MCF 10A (cell line): ENCODE results near the gene CEP350. TPM values are rescaled to one million over a fixed set of nuclear protein-coding genes. Genes with fewer than 3 reads are reported as not detected.

Source experiments
- BruUV-seq: library from RNA; stranded (reverse); fragments of 400-500 nt; replicated peaks from 2 replicates; lab custom pipeline; 2021; lab: Mats Ljungman, UMichigan
- CTCF ChIA-PET: fragments of 300-600 bp; sonication (Branson Sonifier 250); formaldehyde crosslinking; extraction: SDS; loops from one replicate; lab custom pipeline; 2021; ENCODE audit warnings: antibody characterized with exemption, inconsistent platforms; lab: Yijun Ruan, JAX
- POLR2A ChIA-PET: fragments of 300-600, 350-650 bp; sonication (Branson Sonifier 250); formaldehyde crosslinking; extraction: SDS; loops from one replicate; lab custom pipeline; 2020; ENCODE audit warnings: antibody characterized with exemption, inconsistent platforms; lab: Yijun Ruan, JAX
- DNase-seq: peaks from one replicate; pipeline ENCODE4 v3.0.0-alpha.2; 2018; ENCODE audit not compliant: unreplicated experiment
- H3K27ac Mint-ChIP-seq: one replicate; pipeline ENCODE4 v1.8.0; 2022; ENCODE audit warnings: mild to moderate bottlenecking, low read depth, mixed read lengths; ENCODE audit not compliant: unreplicated experiment
- H3K27me3 Mint-ChIP-seq: one replicate; pipeline ENCODE4 v1.8.0; 2022; ENCODE audit warnings: mixed read lengths; ENCODE audit not compliant: insufficient read depth, unreplicated experiment
- H3K36me3 Mint-ChIP-seq: one replicate; pipeline ENCODE4 v1.8.0; 2022; ENCODE audit warnings: mild to moderate bottlenecking, moderate library complexity, mixed read lengths; ENCODE audit not compliant: insufficient read depth, unreplicated experiment
- H3K4me1 Mint-ChIP-seq: one replicate; pipeline ENCODE4 v1.8.0; 2022; ENCODE audit warnings: mixed read lengths; ENCODE audit not compliant: insufficient read depth, unreplicated experiment
- H3K4me3 Mint-ChIP-seq: one replicate; pipeline ENCODE4 v1.8.0; 2022; ENCODE audit warnings: mild to moderate bottlenecking, moderate library complexity, mixed read lengths; ENCODE audit not compliant: unreplicated experiment
- H3K9me3 Mint-ChIP-seq: one replicate; pipeline ENCODE4 v1.8.0; 2022; ENCODE audit warnings: mixed read lengths; ENCODE audit not compliant: unreplicated experiment
- intact Hi-C: fragments of 100-400 bp; cut with micrococcal nuclease; formaldehyde crosslinking; loops from 2 replicates; pipeline ENCODE4 v1.14.1; 2022
- total RNA-seq: library from RNA; stranded (reverse); gene quantifications from 2 replicates; pipeline ENCODE4 v1.2.3, GENCODE V29; 2022
- TF ChIP-seq, protein P1 (sequence below): fragments of 200-600 bp; IDR thresholded peaks from one replicate; pipeline ENCODE4 v1.8.0; 2022; ENCODE audit warnings: antibody characterized with exemption, mild to moderate bottlenecking; ENCODE audit not compliant: unreplicated experiment

Gene CEP350
- total RNA-seq, 1 experiment from 2014 or later: 56.4 TPM

DNA sequence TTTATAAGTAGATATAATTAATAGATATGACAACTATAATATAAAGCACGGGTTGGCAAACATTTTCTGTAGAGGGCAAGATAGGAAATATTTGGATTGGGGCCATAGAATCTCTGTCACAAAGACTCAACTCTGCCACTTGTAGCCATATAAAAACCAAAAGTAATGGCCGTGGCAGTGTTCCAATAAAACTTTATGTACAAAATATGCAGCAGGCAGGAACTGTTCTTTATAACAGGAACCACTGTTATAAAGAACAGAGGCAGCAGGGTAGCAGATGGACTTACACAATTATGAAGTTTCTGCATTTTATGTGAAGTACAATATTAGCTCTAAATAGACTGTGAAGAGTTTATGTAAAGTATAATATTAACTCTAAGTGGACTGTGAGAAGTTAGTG, 183.2 kb downstream of the CEP350 start:
- no peak overlapping the region for H3K27ac Mint-ChIP-seq
- H3K27me3 Mint-ChIP-seq: no peaks in the 10 kb centered on the region
- intact Hi-C loops: no loop called here
- peaks cover 8% of the 10 kb centered on the region for H3K9me3 Mint-ChIP-seq
- H3K36me3 Mint-ChIP-seq: no peaks in the 10 kb centered on the region
- CTCF ChIA-PET: interaction anchor here (0.9 kb wide), 1 partner anchor 36 kb away, joined by 3 read pairs; no protein-coding TSS in a partner anchor
- TF ChIP-seq, protein P1, sequence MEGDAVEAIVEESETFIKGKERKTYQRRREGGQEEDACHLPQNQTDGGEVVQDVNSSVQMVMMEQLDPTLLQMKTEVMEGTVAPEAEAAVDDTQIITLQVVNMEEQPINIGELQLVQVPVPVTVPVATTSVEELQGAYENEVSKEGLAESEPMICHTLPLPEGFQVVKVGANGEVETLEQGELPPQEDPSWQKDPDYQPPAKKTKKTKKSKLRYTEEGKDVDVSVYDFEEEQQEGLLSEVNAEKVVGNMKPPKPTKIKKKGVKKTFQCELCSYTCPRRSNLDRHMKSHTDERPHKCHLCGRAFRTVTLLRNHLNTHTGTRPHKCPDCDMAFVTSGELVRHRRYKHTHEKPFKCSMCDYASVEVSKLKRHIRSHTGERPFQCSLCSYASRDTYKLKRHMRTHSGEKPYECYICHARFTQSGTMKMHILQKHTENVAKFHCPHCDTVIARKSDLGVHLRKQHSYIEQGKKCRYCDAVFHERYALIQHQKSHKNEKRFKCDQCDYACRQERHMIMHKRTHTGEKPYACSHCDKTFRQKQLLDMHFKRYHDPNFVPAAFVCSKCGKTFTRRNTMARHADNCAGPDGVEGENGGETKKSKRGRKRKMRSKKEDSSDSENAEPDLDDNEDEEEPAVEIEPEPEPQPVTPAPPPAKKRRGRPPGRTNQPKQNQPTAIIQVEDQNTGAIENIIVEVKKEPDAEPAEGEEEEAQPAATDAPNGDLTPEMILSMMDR: no peak
- H3K4me1 Mint-ChIP-seq: peaks cover 15% of the 10 kb centered on the region
- no TSS peak for BruUV-seq
- no peak overlapping the region for H3K4me3 Mint-ChIP-seq
- DNase-seq: no peak
- POLR2A ChIA-PET: interaction anchor here (2.0 kb wide), 1 partner anchor 16 kb away, joined by 5 read pairs; no protein-coding TSS in a partner anchor

DNA sequence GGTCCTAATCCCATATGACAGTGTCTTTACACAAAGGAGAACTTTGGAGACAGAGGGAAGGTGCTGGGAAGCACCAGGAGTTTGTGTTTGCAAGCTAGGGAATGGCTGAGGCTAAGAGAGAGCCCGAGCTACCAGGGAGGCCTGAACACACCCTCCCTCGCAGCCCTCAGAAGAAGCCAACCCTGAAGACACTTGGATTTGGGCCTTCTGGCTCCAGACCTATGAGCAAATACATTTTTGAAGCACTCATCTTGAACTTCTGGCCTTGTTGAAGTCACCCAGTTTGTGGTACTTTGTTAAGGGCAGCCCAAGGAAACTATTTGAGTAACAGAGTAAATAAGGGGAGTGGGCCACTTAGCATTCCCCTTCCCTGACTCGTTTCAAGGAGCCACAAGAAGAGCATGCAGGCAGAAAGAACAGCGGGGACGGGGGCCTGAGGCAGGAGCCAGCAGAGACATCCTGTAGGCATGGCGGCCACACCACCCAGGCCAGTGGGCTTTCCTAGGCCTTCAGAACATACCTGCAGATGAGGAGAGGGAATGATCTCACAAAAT, 186.8 kb downstream of the CEP350 start:
- intact Hi-C loops: no loop called here
- no TSS peak for BruUV-seq
- no peak for DNase-seq
- ChIA-PET POLR2A (no interaction called here), CTCF (interaction anchor here (0.8 kb wide), 1 partner anchor 46 kb away, joined by 3 read pairs; no protein-coding TSS in a partner anchor)
- no peaks in the 10 kb centered on the region for H3K27me3 Mint-ChIP-seq
- peaks cover 8% of the 10 kb centered on the region for H3K9me3 Mint-ChIP-seq
- peaks cover 7% of the 10 kb centered on the region for H3K4me1 Mint-ChIP-seq
- no peaks in the 10 kb centered on the region for H3K36me3 Mint-ChIP-seq
- no peak overlapping the region for H3K27ac Mint-ChIP-seq
- H3K4me3 Mint-ChIP-seq: no peak overlapping the region
- TF ChIP-seq, protein P1: no peak

DNA sequence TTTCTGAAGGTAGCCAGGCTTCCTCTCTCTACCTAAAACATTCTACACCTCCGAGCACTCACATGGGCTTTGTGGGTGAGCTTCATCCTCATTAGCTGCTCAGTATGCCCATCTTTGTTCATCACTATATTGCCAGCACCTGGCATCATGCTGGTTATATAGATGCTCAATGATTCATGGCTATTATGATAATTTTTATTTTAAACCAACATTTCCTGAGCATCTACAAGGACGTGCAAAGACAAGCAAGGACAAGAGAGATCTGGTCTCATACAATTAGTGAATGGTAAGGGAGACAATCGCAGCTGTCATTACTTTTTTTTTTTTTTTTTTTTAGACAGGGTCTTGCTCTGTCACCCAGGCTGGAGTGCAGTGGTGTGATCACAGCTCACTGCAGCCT, 188.7 kb downstream of the CEP350 start:
- no TSS peak for BruUV-seq
- H3K36me3 Mint-ChIP-seq: no peaks in the 10 kb centered on the region
- POLR2A ChIA-PET: no interaction called here
- CTCF ChIA-PET: interaction anchor here (1.0 to 1.2 kb wide), 2 partner anchors 9 to 21 kb away, joined by 4 to 5 read pairs; no protein-coding TSS in a partner anchor
- intact Hi-C loops: no loop called here
- TF ChIP-seq, protein P1: no peak
- no peaks in the 10 kb centered on the region for H3K9me3 Mint-ChIP-seq
- H3K4me1 Mint-ChIP-seq: no peaks in the 10 kb centered on the region
- H3K27ac Mint-ChIP-seq: no peak overlapping the region
- no peak overlapping the region for H3K4me3 Mint-ChIP-seq
- DNase-seq: no peak
- no peaks in the 10 kb centered on the region for H3K27me3 Mint-ChIP-seq

DNA sequence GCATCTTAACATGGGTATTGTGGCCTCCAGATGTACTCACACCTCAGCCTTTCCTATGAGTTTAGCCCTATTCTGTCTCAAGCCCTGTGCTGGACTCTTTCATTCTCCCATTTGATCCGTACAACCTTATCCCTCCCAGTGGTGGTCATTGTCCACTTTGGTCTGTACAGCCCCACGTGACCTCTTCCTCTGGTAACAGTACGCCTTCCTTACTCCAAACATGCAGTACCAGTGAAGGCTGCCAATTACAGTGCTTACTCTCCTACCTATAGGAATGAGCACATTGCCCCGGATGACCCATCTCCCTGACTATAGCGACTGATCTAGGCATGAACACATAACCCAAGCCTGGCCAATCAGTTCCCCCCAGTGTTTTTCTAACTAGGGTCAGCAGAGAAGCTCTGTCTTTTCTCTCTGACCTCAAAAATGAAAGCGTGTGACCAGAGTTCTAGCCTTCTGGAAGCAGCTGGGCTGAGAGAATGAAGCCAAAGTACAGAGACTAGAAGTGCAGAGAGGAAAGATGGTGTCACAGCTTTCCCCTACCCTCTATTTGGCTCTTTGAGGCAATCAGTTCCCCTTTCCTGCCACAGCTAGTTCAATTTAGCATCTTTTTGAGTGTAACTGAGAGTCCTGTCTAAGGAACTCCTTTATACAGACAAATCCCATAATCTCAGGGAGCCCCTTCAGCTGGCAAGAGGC, 190.2 kb downstream of the CEP350 start:
- H3K4me3 Mint-ChIP-seq: no peak overlapping the region

More for the DNA sequence above, 190.2 kb downstream of the CEP350 start:
- ChIA-PET CTCF (interaction anchor here (0.8 to 1.0 kb wide), 3 partner anchors 10 to 43 kb away, joined by 3 to 7 read pairs (median 4); partner anchors contain the start of gene QSOX1), POLR2A (interaction anchor here (0.8 to 2.3 kb wide), 4 partner anchors 9 to 24 kb away, joined by 3 to 7 read pairs (median 4); partner anchors contain the start of gene QSOX1)
- no peaks in the 10 kb centered on the region for H3K36me3 Mint-ChIP-seq
- no peaks in the 10 kb centered on the region for H3K4me1 Mint-ChIP-seq
- intact Hi-C loops: no loop called here
- TF ChIP-seq, protein P1: no peak
- no TSS peak for BruUV-seq
- no peaks in the 10 kb centered on the region for H3K9me3 Mint-ChIP-seq
- H3K27me3 Mint-ChIP-seq: no peaks in the 10 kb centered on the region
- no peak overlapping the region for H3K27ac Mint-ChIP-seq
- no peak for DNase-seq
